ENCODE data around the gene PRKG1.
A peak's percentile ranks its signal among the peaks of the same experiment; 100 is the strongest.

Gene PRKG1

DNA sequence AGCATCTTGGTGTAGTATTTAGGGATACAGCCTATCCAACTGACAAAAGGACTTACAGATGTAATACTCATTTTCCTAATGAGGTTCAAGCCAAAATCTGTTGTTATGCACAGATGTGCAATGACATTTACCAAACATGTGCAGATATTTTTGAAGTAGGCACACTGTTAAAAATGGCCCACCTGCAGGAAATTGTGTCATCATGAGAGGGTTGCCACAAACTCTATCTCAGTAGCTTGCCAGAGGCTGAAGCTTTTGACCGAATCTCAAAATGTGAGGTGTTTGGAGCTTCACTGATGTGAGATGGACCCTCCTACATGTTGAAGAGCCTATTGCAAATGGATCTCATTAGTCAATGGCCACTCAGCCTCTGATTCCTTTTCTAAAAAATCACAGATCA, 714.8 kb downstream of the PRKG1 start:
- H3K4me3 ChIP-seq (ENCODE audit: low read length) = no peak overlapping the region
- DNase-seq (ENCODE audit: low read depth) = no peak
- TF ChIP-seq, protein P1, sequence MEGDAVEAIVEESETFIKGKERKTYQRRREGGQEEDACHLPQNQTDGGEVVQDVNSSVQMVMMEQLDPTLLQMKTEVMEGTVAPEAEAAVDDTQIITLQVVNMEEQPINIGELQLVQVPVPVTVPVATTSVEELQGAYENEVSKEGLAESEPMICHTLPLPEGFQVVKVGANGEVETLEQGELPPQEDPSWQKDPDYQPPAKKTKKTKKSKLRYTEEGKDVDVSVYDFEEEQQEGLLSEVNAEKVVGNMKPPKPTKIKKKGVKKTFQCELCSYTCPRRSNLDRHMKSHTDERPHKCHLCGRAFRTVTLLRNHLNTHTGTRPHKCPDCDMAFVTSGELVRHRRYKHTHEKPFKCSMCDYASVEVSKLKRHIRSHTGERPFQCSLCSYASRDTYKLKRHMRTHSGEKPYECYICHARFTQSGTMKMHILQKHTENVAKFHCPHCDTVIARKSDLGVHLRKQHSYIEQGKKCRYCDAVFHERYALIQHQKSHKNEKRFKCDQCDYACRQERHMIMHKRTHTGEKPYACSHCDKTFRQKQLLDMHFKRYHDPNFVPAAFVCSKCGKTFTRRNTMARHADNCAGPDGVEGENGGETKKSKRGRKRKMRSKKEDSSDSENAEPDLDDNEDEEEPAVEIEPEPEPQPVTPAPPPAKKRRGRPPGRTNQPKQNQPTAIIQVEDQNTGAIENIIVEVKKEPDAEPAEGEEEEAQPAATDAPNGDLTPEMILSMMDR (conservative IDR thresholded peaks at IDR 0.05; ENCODE audit: low read length) = no peak

DNA sequence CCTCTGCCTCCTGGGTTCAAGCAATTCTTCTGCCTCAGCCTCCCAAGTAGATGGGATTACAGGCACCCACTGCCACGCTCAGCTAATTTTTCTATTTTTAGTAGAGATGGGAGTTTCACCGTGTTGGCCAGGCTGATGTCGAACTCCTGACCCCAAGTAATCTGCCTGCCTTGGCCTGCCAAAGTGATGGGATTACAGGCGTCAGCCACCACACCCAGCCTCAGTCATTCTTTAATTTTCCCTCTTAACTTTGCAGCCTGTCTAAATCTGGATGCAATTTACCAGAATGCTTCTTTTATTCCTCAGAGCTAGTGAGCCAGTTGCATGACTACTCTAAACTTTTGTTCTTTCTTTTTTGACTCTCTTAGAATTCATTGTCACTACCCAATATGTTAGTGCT, 715.6 kb downstream of the PRKG1 start:
- TF ChIP-seq, protein P1 (conservative IDR thresholded peaks at IDR 0.05; ENCODE audit: low read length) = no peak
- DNase-seq (ENCODE audit: low read depth) = peak; percentile 47
- H3K4me3 ChIP-seq (ENCODE audit: low read length) = no peak overlapping the region

- no peak for DNase-seq (ENCODE audit: low read depth)
- H3K4me3 ChIP-seq (ENCODE audit: low read length) = no peak overlapping the region
- TF ChIP-seq, protein P1 (conservative IDR thresholded peaks at IDR 0.05; ENCODE audit: low read length) = no peak
Measured at GRCh38 chr10:51792678-51793077, 718.4 kb downstream of the PRKG1 start.

- TF ChIP-seq, protein P1 (conservative IDR thresholded peaks at IDR 0.05; ENCODE audit: low read length) = no peak
- H3K4me3 ChIP-seq (ENCODE audit: low read length) = no peak overlapping the region
- peak; percentile 54 for DNase-seq (ENCODE audit: low read depth)
Measured at GRCh38 chr10:51800121-51800520, 725.8 kb downstream of the PRKG1 start.

- no peak overlapping the region for H3K4me3 ChIP-seq (ENCODE audit: low read length)
- DNase-seq (ENCODE audit: low read depth) = peak; percentile 77
- TF ChIP-seq, protein P1 (conservative IDR thresholded peaks at IDR 0.05; ENCODE audit: low read length) = no peak
Measured at GRCh38 chr10:51800725-51801424, 726.6 kb downstream of the PRKG1 start.

GRCh38 chr10:51802030-51802429, 727.7 kb downstream of the PRKG1 start:
- TF ChIP-seq, protein P1 (conservative IDR thresholded peaks at IDR 0.05; ENCODE audit: low read length) = no peak
- no peak overlapping the region for H3K4me3 ChIP-seq (ENCODE audit: low read length)
- DNase-seq (ENCODE audit: low read depth) = no peak

DNA sequence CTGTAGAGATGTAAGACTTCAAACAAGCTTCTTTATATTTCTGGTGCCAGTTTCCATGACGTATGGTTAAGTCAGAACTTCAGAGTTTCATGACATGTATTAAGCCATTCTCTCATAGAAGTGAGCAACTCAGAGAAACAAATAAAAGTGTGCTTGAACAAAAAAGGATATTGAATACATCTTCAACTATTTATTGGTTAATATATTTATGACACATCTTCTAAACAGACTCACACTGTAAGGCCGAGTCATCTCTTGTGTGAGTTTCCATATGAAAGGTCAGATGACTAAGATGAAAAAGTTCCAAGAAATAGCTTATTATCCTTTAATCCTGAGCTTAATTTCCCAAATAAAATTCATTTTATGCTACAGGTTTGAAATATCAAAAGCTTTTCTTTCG, 730.6 kb downstream of the PRKG1 start:
- no peak overlapping the region for H3K4me3 ChIP-seq (ENCODE audit: low read length)
- DNase-seq (ENCODE audit: low read depth) = peak; percentile 52
- TF ChIP-seq, protein P1 (conservative IDR thresholded peaks at IDR 0.05; ENCODE audit: low read length) = no peak

Measured in AG10803 (cell line).